HG03460 (cell line): Measurements from ENCODE around the gene CABP2.
"Not testable (repeated sequence)": the region's sequence is repeated elsewhere in the genome, so short reads cannot be mapped to it uniquely, and the experiment has no call there.

Experiments
- ATAC-seq: cut with Tn5 transposase; IDR thresholded peaks from one replicate; pipeline ENCODE4 v1.9.1; 2021; ENCODE audit not compliant: unreplicated experiment

The CABP2 gene

GRCh38 chr11:67539550-67539949 is 16.3 kb upstream of the CABP2 start:
- no peak for ATAC-seq

- ATAC-seq, result no peak
Measured at GRCh38 chr11:67538823-67539505, 15.7 kb upstream of the CABP2 start.

- no peak for ATAC-seq
Measured at GRCh38 chr11:67538306-67538705, 15.1 kb upstream of the CABP2 start.

- ATAC-seq, result no peak
Measured at GRCh38 chr11:67535561-67535960, 12.3 kb upstream of the CABP2 start.

GRCh38 chr11:67534070-67534679 is 10.9 kb upstream of the CABP2 start:
- no peak for ATAC-seq

- ATAC-seq, result no peak
Measured at GRCh38 chr11:67532889-67533288, 9.6 kb upstream of the CABP2 start.

GRCh38 chr11:67530282-67530592 is 7.0 kb upstream of the CABP2 start:
- ATAC-seq, result no peak

GRCh38 chr11:67528376-67528775 is 5.1 kb upstream of the CABP2 start:
- no peak for ATAC-seq

GRCh38 chr11:67525275-67525976 is 2.2 kb upstream of the CABP2 start:
- no peak for ATAC-seq

GRCh38 chr11:67524480-67524808 is 1.2 kb upstream of the CABP2 start:
- no peak for ATAC-seq

GRCh38 chr11:67523556-67524479 is 572 bp upstream of the CABP2 start:
- ATAC-seq, result no peak

- no peak for ATAC-seq
Measured at GRCh38 chr11:67522338-67522737, 908 bp downstream of the CABP2 start.

- ATAC-seq, result no peak
Measured at GRCh38 chr11:67521924-67522323, 1.3 kb downstream of the CABP2 start.

GRCh38 chr11:67520856-67521824 is 2.1 kb downstream of the CABP2 start:
- ATAC-seq, result no peak

- ATAC-seq, result no peak
Measured at GRCh38 chr11:67519726-67520125, 3.5 kb downstream of the CABP2 start.

- ATAC-seq, result no peak
Measured at GRCh38 chr11:67517784-67518552, 5.3 kb downstream of the CABP2 start.

GRCh38 chr11:67516806-67517205 is 6.4 kb downstream of the CABP2 start:
- no peak for ATAC-seq

- no peak for ATAC-seq
Measured at GRCh38 chr11:67514116-67514515, 9.1 kb downstream of the CABP2 start.

GRCh38 chr11:67511558-67511957 is 11.7 kb downstream of the CABP2 start:
- ATAC-seq, result not testable (repeated sequence)

- ATAC-seq, result no peak
Measured at GRCh38 chr11:67510023-67510345, 13.3 kb downstream of the CABP2 start.
